Ovary (tissue), 3 donors: ENCODE results near the gene USP6NL.

Experiments
- CTCF ChIP-seq, 3 donors: fragments of 450-650 bp in 2 of 3; fragments of 200-600 bp in 1 of 3; IDR thresholded peaks; one replicate each; pipeline versions ENCODE4 v1.5.1 to v1.8.0; 2016 to 2022; ENCODE audit warnings: antibody characterized with exemption in 3 of 3, mild to moderate bottlenecking in 1 of 3
- EP300 ChIP-seq: sonication (generic); formaldehyde crosslinking; IDR thresholded peaks from one replicate; pipeline ENCODE4 v1.6.1; 2017; ENCODE audit warnings: antibody characterized with exemption
- POLR2A ChIP-seq: fragments of 450-650 bp; IDR thresholded peaks from one replicate; pipeline ENCODE4 v1.6.1; 2017; ENCODE audit warnings: antibody characterized with exemption, mild to moderate bottlenecking, moderate library complexity
- donor health status: DM: no; HTN: no; CAD: no.

- no peak for TF ChIP-seq CTCF (IDR thresholded peaks at IDR 0.05)
- no peak for TF ChIP-seq POLR2A
- no peak for TF ChIP-seq EP300
Observed at GRCh38 chr10:11569471-11569870, 42.0 kb downstream of the USP6NL start.
